ENCODE data around the gene PRKG1. TPM values are rescaled to one million over a fixed set of nuclear protein-coding genes. Genes with fewer than 3 reads are reported as not detected.

Gene PRKG1
- total RNA-seq, 1 donor from 2014 or later, result 50.2 TPM

GRCh38 chr10:51369903-51370302, 295.6 kb downstream of the PRKG1 start:
- DNase-seq (ENCODE audit: low spot score in 2 of 2), result no peak
- TF ChIP-seq CTCF (IDR thresholded peaks at IDR 0.05), result no peak
- peak overlapping the region; percentile 42 to 44 for H3K27ac ChIP-seq

GRCh38 chr10:51371743-51372142, 297.5 kb downstream of the PRKG1 start:
- DNase-seq (ENCODE audit: low spot score in 2 of 2), result no peak
- Histone ChIP-seq H3K4me1 (peaks cover 0 to 12% of the 10 kb centered on the region in 2 donors), H3K36me3 (no peaks in the 10 kb centered on the region), H3K27me3 (no peaks in the 10 kb centered on the region), H3K9me3 (no peaks in the 10 kb centered on the region), H3K4me3 (no peak overlapping the region), H3K27ac (peak overlapping the region; percentile 44 to 49)
- intact Hi-C loops (cut with DNase I), result no loop called here
- TF ChIP-seq CTCF (IDR thresholded peaks at IDR 0.05), result no peak

More at GRCh38 chr10:51369903-51370302, 295.6 kb downstream of the PRKG1 start:
- intact Hi-C loops (cut with DNase I), result loop anchor here (5.0 kb wide), 1 partner anchor 68 kb away; no protein-coding TSS in a partner anchor
- Histone ChIP-seq H3K27me3 (no peaks in the 10 kb centered on the region), H3K4me1 (peaks cover 3 to 20% of the 10 kb centered on the region in 2 donors), H3K9me3 (no peaks in the 10 kb centered on the region), H3K4me3 (no peak overlapping the region), H3K36me3 (no peaks in the 10 kb centered on the region)

- Histone ChIP-seq H3K4me1 (peaks cover 0 to 25% of the 10 kb centered on the region in 2 donors), H3K27me3 (no peaks in the 10 kb centered on the region), H3K9me3 (no peaks in the 10 kb centered on the region), H3K4me3 (no peak overlapping the region), H3K36me3 (no peaks in the 10 kb centered on the region), H3K27ac (no peak overlapping the region)
- intact Hi-C loops (cut with DNase I), result no loop called here
- DNase-seq (ENCODE audit: low spot score in 2 of 2), result no peak
- no peak for TF ChIP-seq CTCF (IDR thresholded peaks at IDR 0.05)
Measured at GRCh38 chr10:51375790-51376189, 301.5 kb downstream of the PRKG1 start.

GRCh38 chr10:51377070-51377931, 303.0 kb downstream of the PRKG1 start:
- Histone ChIP-seq H3K27ac (no peak overlapping the region), H3K4me3 (no peak overlapping the region), H3K4me1 (peaks cover 0 to 21% of the 10 kb centered on the region in 2 donors), H3K9me3 (no peaks in the 10 kb centered on the region), H3K27me3 (no peaks in the 10 kb centered on the region), H3K36me3 (no peaks in the 10 kb centered on the region)
- no peak for TF ChIP-seq CTCF (IDR thresholded peaks at IDR 0.05)
- intact Hi-C loops (cut with DNase I), result no loop called here
- no peak for DNase-seq (ENCODE audit: low spot score in 2 of 2)

GRCh38 chr10:51377932-51378599, 303.8 kb downstream of the PRKG1 start:
- intact Hi-C loops (cut with DNase I), result no loop called here
- Histone ChIP-seq H3K9me3 (no peaks in the 10 kb centered on the region), H3K4me1 (peaks cover 0 to 21% of the 10 kb centered on the region in 2 donors), H3K27ac (no peak overlapping the region), H3K4me3 (no peak overlapping the region), H3K27me3 (no peaks in the 10 kb centered on the region), H3K36me3 (no peaks in the 10 kb centered on the region)
- no peak for DNase-seq (ENCODE audit: low spot score in 2 of 2)
- TF ChIP-seq CTCF (IDR thresholded peaks at IDR 0.05), result no peak
